Duodenal mucosa (tissue), 2 donors: ENCODE results near the gene DNAJB6.

ENCODE experiments used
- H3K27ac ChIP-seq: one replicate; pipeline ENCODE4 v1.7.0; 2013; ENCODE audit warnings: low read depth, low read length
- H3K27me3 ChIP-seq, 2 donors: one replicate each; pipeline ENCODE4 v1.7.0; 2013; ENCODE audit warnings: low read length in 2 of 2, control low read depth in 1 of 2; ENCODE audit not compliant: insufficient read depth in 2 of 2, control insufficient read depth in 1 of 2
- H3K36me3 ChIP-seq, 2 donors: one replicate each; pipeline ENCODE4 v1.7.0; 2013; ENCODE audit warnings: low read length in 2 of 2, control low read depth in 1 of 2; ENCODE audit not compliant: insufficient read depth in 2 of 2, control insufficient read depth in 1 of 2
- H3K4me1 ChIP-seq, 2 donors: one replicate each; pipeline ENCODE4 v1.7.0; 2013; ENCODE audit warnings: low read length in 2 of 2, control low read depth in 1 of 2; ENCODE audit not compliant: insufficient read depth in 2 of 2, control insufficient read depth in 1 of 2
- H3K4me3 ChIP-seq, 2 donors: one replicate each; pipeline ENCODE4 v1.7.0; 2013; ENCODE audit warnings: low read length in 2 of 2, low read depth in 1 of 2
- H3K9ac ChIP-seq, 2 donors: one replicate each; pipeline ENCODE4 v1.7.0; 2013; ENCODE audit warnings: low read length in 2 of 2, low read depth in 1 of 2
- H3K9me3 ChIP-seq, 2 donors: one replicate each; pipeline ENCODE4 v1.7.0; 2013; ENCODE audit warnings: low read length in 2 of 2, control low read depth in 1 of 2; ENCODE audit not compliant: control insufficient read depth in 1 of 2

The DNAJB6 gene

GRCh38 chr7:157348548-157348947, 11.7 kb downstream of the DNAJB6 start:
- H3K27me3 ChIP-seq, result no peaks in the 10 kb centered on the region
- peaks cover 4 to 19% of the 10 kb centered on the region in 2 donors for H3K4me1 ChIP-seq
- H3K9me3 ChIP-seq, result no peaks in the 10 kb centered on the region
- peaks cover 0 to 4% of the 10 kb centered on the region in 2 donors for H3K36me3 ChIP-seq
- H3K27ac ChIP-seq, result no peak overlapping the region
- no peak overlapping the region for H3K4me3 ChIP-seq
- no peak overlapping the region for H3K9ac ChIP-seq

DNA sequence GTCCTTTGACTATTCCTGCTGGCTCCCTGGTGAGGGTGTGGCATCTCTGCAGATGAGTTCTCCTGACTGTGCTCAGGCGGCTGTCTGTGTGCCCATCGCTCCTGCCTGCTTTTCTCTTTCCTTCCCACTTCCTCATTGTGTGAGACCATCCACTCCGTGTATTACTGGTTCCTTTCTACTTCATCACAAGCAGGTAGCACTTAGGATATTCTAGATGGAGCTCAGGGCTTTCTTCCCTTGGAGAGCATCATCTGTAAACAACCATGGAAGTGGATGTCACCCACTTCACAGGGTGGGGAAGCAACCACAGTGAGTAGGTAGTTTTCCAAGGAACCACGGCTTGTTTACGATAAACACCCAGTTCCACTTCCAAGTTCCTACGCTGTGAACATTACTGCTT, 15.7 kb downstream of the DNAJB6 start:
- peaks cover 8 to 20% of the 10 kb centered on the region in 2 donors for H3K4me1 ChIP-seq
- H3K4me3 ChIP-seq, result no peak overlapping the region
- no peaks in the 10 kb centered on the region for H3K9me3 ChIP-seq
- H3K9ac ChIP-seq, result no peak overlapping the region
- peaks cover 4 to 8% of the 10 kb centered on the region in 2 donors for H3K36me3 ChIP-seq
- H3K27me3 ChIP-seq, result no peaks in the 10 kb centered on the region
- H3K27ac ChIP-seq, result no peak overlapping the region

- Histone ChIP-seq H3K4me3 (no peak overlapping the region), H3K4me1 (peaks cover 8 to 15% of the 10 kb centered on the region in 2 donors), H3K9me3 (no peaks in the 10 kb centered on the region), H3K27me3 (no peaks in the 10 kb centered on the region), H3K36me3 (peaks cover 11 to 29% of the 10 kb centered on the region in 2 donors), H3K27ac (no peak overlapping the region), H3K9ac (no peak overlapping the region)
Observed at GRCh38 chr7:157355784-157356511, 19.1 kb downstream of the DNAJB6 start.

DNA sequence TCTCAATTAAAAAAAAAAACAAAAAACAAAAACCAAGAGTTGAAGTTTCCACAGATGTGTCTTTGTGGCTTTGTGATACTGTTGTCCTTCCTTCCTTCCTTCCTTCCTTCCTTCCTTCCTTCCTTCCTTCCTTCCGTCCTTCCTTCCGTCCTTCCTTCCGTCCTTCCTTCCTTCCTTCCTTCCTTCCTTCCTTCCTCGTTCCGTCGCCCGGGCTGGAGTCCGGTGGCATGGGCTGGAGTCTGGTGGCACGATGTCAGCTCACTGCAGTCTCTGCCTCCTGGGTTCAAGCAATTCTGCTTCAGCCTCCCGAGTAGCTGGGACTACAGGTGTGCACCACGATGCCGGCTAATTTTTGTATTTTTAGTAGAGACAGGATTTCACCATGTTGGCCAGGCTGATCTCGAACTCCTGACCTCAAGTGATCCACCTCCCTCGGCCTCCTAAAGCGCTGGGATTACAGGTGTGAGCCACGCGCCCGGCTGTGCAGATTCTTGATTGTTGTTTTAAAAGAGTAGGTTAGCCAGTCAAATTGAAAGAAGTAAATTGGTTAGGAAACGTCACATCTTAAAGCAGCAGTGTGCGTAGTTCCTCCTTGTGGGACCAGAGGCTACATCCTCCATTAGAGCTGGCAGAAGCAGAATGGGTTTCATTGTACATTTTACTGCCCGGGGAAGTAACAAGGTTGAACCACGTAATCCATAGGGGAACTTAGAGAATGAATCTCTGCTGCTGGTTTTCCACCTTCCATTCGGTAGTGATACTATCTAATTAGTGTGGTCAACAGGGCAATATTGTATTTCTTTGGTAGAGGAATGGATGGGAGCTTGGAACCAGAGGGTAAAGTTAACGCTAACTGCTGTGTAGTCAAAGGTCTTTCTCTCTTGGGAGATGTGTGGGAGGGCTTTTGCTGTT, 20.6 kb downstream of the DNAJB6 start:
- H3K4me3 ChIP-seq, result no peak overlapping the region
- no peak overlapping the region for H3K9ac ChIP-seq
- H3K36me3 ChIP-seq, result peaks cover 11 to 40% of the 10 kb centered on the region in 2 donors
- H3K27me3 ChIP-seq, result no peaks in the 10 kb centered on the region
- H3K4me1 ChIP-seq, result peaks cover 8 to 15% of the 10 kb centered on the region in 2 donors
- no peak overlapping the region for H3K27ac ChIP-seq
- H3K9me3 ChIP-seq, result no peaks in the 10 kb centered on the region

DNA sequence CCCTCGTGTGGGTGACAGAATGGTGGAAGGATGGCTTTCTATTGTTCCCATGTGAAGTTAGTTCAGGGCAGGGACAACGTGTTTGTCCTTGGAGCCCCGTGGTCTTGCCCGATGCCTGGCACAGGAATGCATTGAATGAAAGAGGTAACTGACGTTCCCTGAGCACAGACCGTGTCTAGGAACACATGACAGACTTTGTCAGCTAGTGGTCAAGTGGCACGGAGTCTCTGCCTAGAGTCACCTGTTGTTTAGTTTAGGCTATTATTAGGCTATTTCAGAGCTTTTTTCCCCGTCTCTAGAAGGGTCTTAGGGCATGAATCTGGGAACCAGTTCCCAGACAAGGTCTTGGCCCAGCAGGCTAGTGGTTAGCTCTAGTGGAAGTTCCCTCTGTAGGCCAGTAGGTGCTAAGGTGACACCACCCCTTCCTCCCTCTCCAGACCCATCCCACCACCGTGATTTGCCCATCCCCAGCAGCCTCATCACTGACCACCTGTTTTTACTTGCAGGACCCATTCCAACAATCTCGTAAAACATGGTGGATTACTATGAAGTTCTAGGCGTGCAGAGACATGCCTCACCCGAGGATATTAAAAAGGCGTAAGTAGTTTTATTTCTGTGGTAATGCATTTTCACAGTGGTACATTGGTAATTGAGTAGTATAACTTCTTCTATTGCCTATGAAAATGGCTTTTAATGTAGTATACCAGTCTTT, 21.4 kb downstream of the DNAJB6 start:
- no peak overlapping the region for H3K9ac ChIP-seq
- no peaks in the 10 kb centered on the region for H3K27me3 ChIP-seq
- H3K27ac ChIP-seq, result no peak overlapping the region
- H3K4me1 ChIP-seq, result peaks cover 4 to 10% of the 10 kb centered on the region in 2 donors
- no peaks in the 10 kb centered on the region for H3K9me3 ChIP-seq
- H3K36me3 ChIP-seq, result peaks cover 14 to 48% of the 10 kb centered on the region in 2 donors
- no peak overlapping the region for H3K4me3 ChIP-seq

DNA sequence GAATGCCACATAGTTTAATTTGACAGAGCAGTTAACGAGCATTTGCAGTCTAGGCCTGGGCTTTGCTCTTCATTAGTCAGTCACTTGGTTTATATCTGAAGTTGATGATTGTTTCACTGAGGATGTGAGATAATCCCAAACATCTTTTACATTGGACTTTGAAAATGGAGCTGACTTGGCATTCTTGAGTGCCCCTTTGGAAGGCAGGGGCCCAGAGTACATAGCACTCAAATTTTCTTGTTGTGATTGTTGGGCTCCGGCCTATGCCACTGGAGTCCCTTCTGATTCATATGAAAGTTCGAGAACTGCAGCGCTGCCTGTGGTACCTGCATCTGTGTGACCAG, 21.9 kb downstream of the DNAJB6 start:
- Histone ChIP-seq H3K4me3 (no peak overlapping the region), H3K9me3 (no peaks in the 10 kb centered on the region), H3K36me3 (peaks cover 19 to 53% of the 10 kb centered on the region in 2 donors), H3K27ac (no peak overlapping the region), H3K4me1 (peaks cover 4 to 10% of the 10 kb centered on the region in 2 donors), H3K9ac (no peak overlapping the region), H3K27me3 (no peaks in the 10 kb centered on the region)

- H3K9ac ChIP-seq, result no peak overlapping the region
- no peak overlapping the region for H3K27ac ChIP-seq
- H3K36me3 ChIP-seq, result peaks cover 25 to 62% of the 10 kb centered on the region in 2 donors
- H3K27me3 ChIP-seq, result no peaks in the 10 kb centered on the region
- H3K4me1 ChIP-seq, result peaks cover 4 to 10% of the 10 kb centered on the region in 2 donors
- no peaks in the 10 kb centered on the region for H3K9me3 ChIP-seq
- no peak overlapping the region for H3K4me3 ChIP-seq
Observed at GRCh38 chr7:157359581-157359980, 22.8 kb downstream of the DNAJB6 start.

DNA sequence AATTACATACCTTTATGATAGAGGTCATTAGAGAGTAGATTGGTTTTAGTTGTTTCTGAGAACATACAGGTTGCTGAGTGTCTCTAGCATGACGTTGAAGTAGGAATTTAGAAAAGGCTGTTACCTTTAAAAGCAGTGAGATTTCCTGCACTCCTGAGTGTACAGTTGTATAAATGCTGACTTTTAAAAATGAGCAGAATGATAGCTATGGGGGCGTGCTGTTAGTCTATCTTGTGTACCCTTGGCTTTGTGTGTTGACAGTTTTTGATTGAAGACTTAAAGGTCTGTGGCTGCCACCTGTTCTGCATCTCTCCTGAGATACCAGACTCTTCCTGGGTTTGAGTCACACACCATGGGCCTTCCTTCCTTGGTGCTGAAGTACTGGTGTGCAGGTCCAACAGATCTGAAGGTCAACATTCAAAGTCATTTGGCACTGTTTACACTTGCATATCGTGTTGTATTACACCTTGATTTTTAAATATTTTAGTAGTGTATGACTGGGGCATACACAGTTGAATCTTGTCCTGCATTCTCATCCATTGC, 23.8 kb downstream of the DNAJB6 start:
- peaks cover 33 to 71% of the 10 kb centered on the region in 2 donors for H3K36me3 ChIP-seq

GRCh38 chr7:157361537-157361936, 24.7 kb downstream of the DNAJB6 start:
- no peaks in the 10 kb centered on the region for H3K9me3 ChIP-seq
- H3K9ac ChIP-seq, result no peak overlapping the region
- H3K36me3 ChIP-seq, result peaks cover 33 to 75% of the 10 kb centered on the region in 2 donors
- H3K4me1 ChIP-seq, result no peaks in the 10 kb centered on the region
- no peak overlapping the region for H3K27ac ChIP-seq
- no peak overlapping the region for H3K4me3 ChIP-seq
- no peaks in the 10 kb centered on the region for H3K27me3 ChIP-seq

More for the DNA sequence above, 23.8 kb downstream of the DNAJB6 start:
- Histone ChIP-seq H3K4me1 (peaks cover 0 to 8% of the 10 kb centered on the region in 2 donors), H3K9ac (no peak overlapping the region), H3K27ac (no peak overlapping the region), H3K27me3 (no peaks in the 10 kb centered on the region), H3K9me3 (no peaks in the 10 kb centered on the region), H3K4me3 (no peak overlapping the region)
